ENCODE measurements around the gene PANK4. TPM values are rescaled to one million over a fixed set of nuclear protein-coding genes. Genes with fewer than 3 reads are reported as not detected.

The PANK4 gene
- total and polyA plus RNA-seq, 4 donors: 5.5 to 28.2 (median 20.9) TPM

DNA sequence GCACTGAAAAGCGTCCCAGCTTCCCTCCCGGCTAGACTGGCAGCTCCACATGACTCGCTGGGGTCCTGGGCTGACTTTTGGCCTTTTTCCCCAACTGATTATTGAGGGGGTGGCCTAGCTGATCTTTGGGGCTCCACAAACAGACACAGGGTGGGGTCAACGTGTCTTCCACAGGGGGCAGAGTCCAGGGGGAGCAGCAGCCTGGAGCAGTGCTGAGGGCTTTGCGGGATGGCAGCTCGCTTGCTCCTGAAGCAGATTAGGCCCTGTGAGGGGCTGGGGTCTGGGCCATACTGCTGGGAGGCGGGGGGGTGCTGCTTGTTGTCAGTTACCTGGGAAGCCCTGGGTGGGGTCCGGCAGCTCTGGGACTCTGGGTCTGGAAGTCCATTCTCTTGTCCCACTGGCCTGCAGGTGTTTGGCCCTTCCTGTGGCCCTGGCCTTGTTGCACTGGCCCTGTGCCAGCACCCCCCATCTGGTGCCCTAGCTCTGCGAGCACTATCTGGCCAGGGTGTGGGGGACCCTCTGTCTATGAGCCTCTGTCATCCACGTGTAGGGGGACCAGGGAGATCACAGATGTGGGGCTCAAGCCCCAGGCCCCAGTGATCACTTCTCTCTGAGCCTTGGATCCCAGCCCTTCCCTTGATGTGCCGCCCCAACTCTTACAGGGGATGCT is 16.0 kb upstream of the PANK4 start:
- no peaks in the 10 kb centered on the region for H3K36me3 ChIP-seq (ENCODE audit: control insufficient read depth in 1 of 2, insufficient read depth in 2 of 2, low read length in 1 of 2)
- no peak overlapping the region for H3K4me3 ChIP-seq (ENCODE audit: low read length in 2 of 2)
- ATAC-seq (ENCODE audit: low FRiP score): no peak
- no peak for DNase-seq
- H3K4me1 ChIP-seq (ENCODE audit: control insufficient read depth in 1 of 2, insufficient read depth in 2 of 2, low read length in 2 of 2): no peaks in the 10 kb centered on the region
- 91 to 93% methylated on average over 11 of the region's 11 CpGs for WGBS, 2 donors
- H3K27ac ChIP-seq (ENCODE audit: low read depth in 1 of 2, low read length in 2 of 2): no peak overlapping the region
- H3K27me3 ChIP-seq (ENCODE audit: control insufficient read depth in 1 of 2, insufficient read depth in 2 of 2, low read length in 1 of 2): no peaks in the 10 kb centered on the region
- intact Hi-C loops (cut with DNase I): loop anchor here in 1 of 2 donors (10.0 kb wide), 2 partner anchors 102 to 348 kb away; partner anchors contain the start of gene FAAP20
- no peaks in the 10 kb centered on the region for H3K9me3 ChIP-seq (ENCODE audit: control insufficient read depth, low read length)

DNA sequence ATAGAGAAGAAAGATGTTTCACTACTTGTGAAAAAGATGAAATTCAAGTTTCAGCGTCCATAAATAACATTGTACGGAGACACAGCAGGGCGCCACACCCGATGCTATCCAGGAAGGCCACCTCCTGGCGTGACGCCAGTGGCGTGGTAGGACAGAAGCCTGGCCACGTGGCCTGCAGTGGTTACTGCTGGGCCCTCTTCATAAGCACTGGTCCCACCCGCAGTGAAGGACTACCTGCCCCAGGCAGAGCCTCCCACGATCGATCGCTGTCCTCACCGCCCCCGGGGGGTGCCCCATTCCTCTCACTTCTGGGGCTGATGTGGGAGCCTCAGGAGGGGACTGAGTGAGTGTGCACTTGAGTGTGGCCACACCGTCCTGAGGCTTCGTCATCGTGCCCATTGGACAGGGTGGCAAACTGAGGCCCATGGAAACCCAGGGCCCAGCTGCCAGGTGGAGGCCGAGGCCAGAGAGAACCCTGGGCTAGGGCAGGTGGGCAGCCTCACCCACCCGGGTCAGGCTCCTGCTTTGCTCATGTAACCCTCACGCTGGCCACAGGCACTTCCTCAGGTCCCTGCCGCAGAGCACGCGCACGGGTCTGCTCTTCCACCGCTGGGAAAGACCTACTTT is 15.3 kb upstream of the PANK4 start:
- DNase-seq (peak in 1 of 2 donors; percentile 83), ATAC-seq (ENCODE audit: low FRiP score) (no peak)
- no peaks in the 10 kb centered on the region for H3K36me3 ChIP-seq (ENCODE audit: control insufficient read depth in 1 of 2, insufficient read depth in 2 of 2, low read length in 1 of 2)
- WGBS, 2 donors: 84% methylated on average over 25 of the region's 25 CpGs
- no peaks in the 10 kb centered on the region for H3K27me3 ChIP-seq (ENCODE audit: control insufficient read depth in 1 of 2, insufficient read depth in 2 of 2, low read length in 1 of 2)
- H3K4me1 ChIP-seq (ENCODE audit: control insufficient read depth in 1 of 2, insufficient read depth in 2 of 2, low read length in 2 of 2): no peaks in the 10 kb centered on the region
- H3K4me3 ChIP-seq (ENCODE audit: low read length in 2 of 2): no peak overlapping the region
- no peak overlapping the region for H3K27ac ChIP-seq (ENCODE audit: low read depth in 1 of 2, low read length in 2 of 2)
- H3K9me3 ChIP-seq (ENCODE audit: control insufficient read depth, low read length): no peaks in the 10 kb centered on the region
- intact Hi-C loops (cut with DNase I): loop anchor here in 1 of 2 donors (10.0 kb wide), 2 partner anchors 103 to 347 kb away; partner anchors contain the start of gene FAAP20

DNA sequence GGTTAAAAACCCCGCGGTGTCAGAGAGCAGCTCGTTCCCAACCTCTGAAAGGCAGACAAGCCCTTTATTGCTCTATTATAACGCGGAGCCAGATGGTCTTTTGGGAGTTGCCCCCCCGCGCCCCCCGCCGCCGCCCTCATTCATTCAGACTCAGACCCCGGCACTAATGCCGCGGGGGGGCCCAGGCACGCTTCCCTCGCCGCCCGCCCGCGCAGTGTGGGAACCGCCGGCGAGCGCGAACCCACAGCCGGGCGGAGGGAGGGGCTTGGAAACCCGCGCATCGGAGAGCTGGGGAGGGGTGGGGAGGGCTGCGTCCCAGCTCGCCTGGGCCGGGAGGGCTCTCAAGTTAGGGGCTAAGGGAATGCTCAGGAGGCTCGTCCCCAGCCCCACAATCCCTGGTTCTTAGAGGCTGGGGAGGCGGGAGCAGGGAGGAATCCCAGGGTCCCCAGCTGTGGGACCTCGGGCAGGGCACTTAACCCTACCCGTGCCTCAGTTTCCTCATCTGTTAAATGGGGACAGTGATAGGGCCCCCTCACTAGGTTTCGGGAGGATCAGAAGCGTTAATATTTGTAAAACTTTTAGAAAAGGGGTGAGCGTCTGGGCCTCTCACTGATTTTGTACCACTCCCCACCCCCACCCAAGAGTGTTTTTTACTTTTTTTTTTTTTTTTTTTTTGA is 14.6 kb upstream of the PANK4 start:
- H3K9me3 ChIP-seq (ENCODE audit: control insufficient read depth, low read length): no peaks in the 10 kb centered on the region
- ATAC-seq (ENCODE audit: low FRiP score): no peak
- no peaks in the 10 kb centered on the region for H3K36me3 ChIP-seq (ENCODE audit: control insufficient read depth in 1 of 2, insufficient read depth in 2 of 2, low read length in 1 of 2)
- H3K4me1 ChIP-seq (ENCODE audit: control insufficient read depth in 1 of 2, insufficient read depth in 2 of 2, low read length in 2 of 2): no peaks in the 10 kb centered on the region
- DNase-seq: no peak
- WGBS, 2 donors: 12 to 18% methylated on average over 28 to 39 of the region's 39 CpGs
- H3K4me3 ChIP-seq (ENCODE audit: low read length in 2 of 2): no peak overlapping the region
- H3K27ac ChIP-seq (ENCODE audit: low read depth in 1 of 2, low read length in 2 of 2): no peak overlapping the region
- no peaks in the 10 kb centered on the region for H3K27me3 ChIP-seq (ENCODE audit: control insufficient read depth in 1 of 2, insufficient read depth in 2 of 2, low read length in 1 of 2)
- intact Hi-C loops (cut with DNase I): loop anchor here in 1 of 2 donors (10.0 kb wide), 2 partner anchors 104 to 346 kb away; partner anchors contain the start of gene FAAP20

DNA sequence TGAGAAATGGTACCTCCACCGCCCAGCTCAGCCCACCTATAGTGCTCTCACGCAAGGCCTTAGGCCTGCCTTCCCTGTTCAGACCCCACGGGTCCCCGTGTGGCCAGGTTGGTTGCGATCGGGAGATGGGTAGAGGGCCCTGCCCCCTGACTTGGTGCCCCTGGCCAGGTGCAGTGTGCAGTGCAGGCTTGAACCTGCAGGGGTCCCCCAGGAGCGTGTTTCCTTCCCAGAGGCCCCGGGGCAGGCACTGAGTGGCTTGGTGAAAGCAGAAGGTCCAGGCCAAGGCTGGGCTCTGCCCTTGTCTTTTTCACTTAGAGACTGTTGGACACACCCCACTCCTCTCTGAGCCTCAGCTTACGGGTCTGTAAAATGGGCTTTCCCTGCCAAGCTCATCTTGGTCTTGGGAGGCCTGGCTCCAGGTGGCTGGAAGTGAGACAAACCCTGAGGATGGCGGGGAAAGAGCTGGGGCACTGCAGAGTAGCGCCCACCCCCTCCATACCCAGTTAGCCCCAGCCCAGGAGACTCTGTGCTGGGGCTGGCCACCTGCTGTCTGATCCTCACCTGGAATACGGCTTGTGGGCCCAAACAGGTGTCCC is 13.0 kb upstream of the PANK4 start:
- DNase-seq (no peak), ATAC-seq (ENCODE audit: low FRiP score) (no peak)
- WGBS, 2 donors: 84 to 96% methylated on average over 12 of the region's 12 CpGs
- no peaks in the 10 kb centered on the region for H3K9me3 ChIP-seq (ENCODE audit: control insufficient read depth, low read length)
- H3K4me1 ChIP-seq (ENCODE audit: control insufficient read depth in 1 of 2, insufficient read depth in 2 of 2, low read length in 2 of 2): no peaks in the 10 kb centered on the region
- intact Hi-C loops (cut with DNase I): no loop called here
- no peak overlapping the region for H3K27ac ChIP-seq (ENCODE audit: low read depth in 1 of 2, low read length in 2 of 2)
- H3K36me3 ChIP-seq (ENCODE audit: control insufficient read depth in 1 of 2, insufficient read depth in 2 of 2, low read length in 1 of 2): no peaks in the 10 kb centered on the region
- no peaks in the 10 kb centered on the region for H3K27me3 ChIP-seq (ENCODE audit: control insufficient read depth in 1 of 2, insufficient read depth in 2 of 2, low read length in 1 of 2)
- no peak overlapping the region for H3K4me3 ChIP-seq (ENCODE audit: low read length in 2 of 2)

DNA sequence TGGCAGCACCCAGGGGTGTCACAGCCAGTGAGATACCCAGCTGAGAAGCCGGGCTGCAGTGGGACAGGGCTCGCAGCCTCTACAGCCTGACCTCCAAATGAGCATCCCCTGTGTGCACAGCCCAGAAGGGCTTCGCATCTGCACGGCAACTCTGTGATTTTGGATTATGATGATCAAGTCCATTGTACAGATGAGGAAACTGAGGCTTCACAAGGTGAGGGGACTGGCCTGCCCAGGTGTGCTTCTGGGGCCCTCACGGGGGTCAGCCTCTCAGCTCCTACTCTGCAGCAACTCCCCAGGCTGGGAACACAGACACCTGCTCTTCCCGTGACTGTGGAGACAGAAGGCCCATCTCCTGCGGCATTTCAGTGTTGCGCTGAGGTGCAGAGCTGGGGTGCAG is 12.5 kb upstream of the PANK4 start:
- 94 to 96% methylated on average over 8 of the region's 8 CpGs for WGBS, 2 donors
- no peaks in the 10 kb centered on the region for H3K27me3 ChIP-seq (ENCODE audit: control insufficient read depth in 1 of 2, insufficient read depth in 2 of 2, low read length in 1 of 2)
- no peak overlapping the region for H3K4me3 ChIP-seq (ENCODE audit: low read length in 2 of 2)
- H3K36me3 ChIP-seq (ENCODE audit: control insufficient read depth in 1 of 2, insufficient read depth in 2 of 2, low read length in 1 of 2): no peaks in the 10 kb centered on the region
- H3K27ac ChIP-seq (ENCODE audit: low read depth in 1 of 2, low read length in 2 of 2): no peak overlapping the region
- H3K9me3 ChIP-seq (ENCODE audit: control insufficient read depth, low read length): no peaks in the 10 kb centered on the region
- ATAC-seq (ENCODE audit: low FRiP score): no peak
- no peak for DNase-seq
- no peaks in the 10 kb centered on the region for H3K4me1 ChIP-seq (ENCODE audit: control insufficient read depth in 1 of 2, insufficient read depth in 2 of 2, low read length in 2 of 2)
- intact Hi-C loops (cut with DNase I): no loop called here

DNA sequence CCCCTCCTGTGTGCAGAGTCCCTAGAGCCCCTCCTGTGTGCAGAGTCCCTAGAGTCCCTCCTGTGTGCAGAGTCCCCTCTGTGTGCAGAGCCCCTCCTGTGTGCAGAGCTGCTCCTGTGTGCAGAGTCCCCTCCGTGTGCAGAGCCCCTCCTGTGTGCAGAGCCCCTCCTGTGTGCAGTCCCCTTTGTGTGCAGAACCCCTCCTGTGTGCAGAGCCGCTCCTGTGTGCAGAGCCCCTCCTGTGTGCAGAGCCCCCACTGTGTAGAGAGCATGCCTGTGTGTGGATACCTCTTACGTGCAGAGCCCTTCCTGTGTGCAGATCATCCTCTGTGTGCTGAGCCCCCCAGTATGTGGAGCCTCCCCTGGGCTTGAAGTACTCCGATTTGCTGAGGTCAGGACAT is 12.0 kb upstream of the PANK4 start:
- Histone ChIP-seq H3K4me1 (ENCODE audit: control insufficient read depth in 1 of 2, insufficient read depth in 2 of 2, low read length in 2 of 2) (no peaks in the 10 kb centered on the region), H3K36me3 (ENCODE audit: control insufficient read depth in 1 of 2, insufficient read depth in 2 of 2, low read length in 1 of 2) (no peaks in the 10 kb centered on the region), H3K9me3 (ENCODE audit: control insufficient read depth, low read length) (no peaks in the 10 kb centered on the region), H3K4me3 (ENCODE audit: low read length in 2 of 2) (no peak overlapping the region), H3K27ac (ENCODE audit: low read depth in 1 of 2, low read length in 2 of 2) (no peak overlapping the region), H3K27me3 (ENCODE audit: control insufficient read depth in 1 of 2, insufficient read depth in 2 of 2, low read length in 1 of 2) (no peaks in the 10 kb centered on the region)
- no peak for DNase-seq
- intact Hi-C loops (cut with DNase I): no loop called here
- no peak for ATAC-seq (ENCODE audit: low FRiP score)
- WGBS, 2 donors: 90 to 96% methylated on average over 4 of the region's 4 CpGs

DNA sequence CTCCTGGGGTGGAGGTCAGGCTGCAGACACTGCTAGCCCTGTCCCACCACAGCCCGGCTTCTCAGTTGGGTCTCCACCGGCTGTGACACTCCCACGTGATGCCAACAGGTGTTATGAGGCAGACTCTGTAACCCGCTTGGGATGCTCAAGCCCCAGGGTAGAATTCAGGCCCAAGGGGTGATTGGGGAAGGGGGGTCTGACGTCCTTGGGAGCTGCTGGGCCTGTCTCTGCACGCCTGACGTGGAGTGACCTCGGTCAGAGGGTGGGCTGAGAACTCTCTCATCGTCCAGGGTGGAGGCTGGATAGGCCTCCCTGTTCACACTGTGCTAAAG is 11.4 kb upstream of the PANK4 start:
- no peak overlapping the region for H3K27ac ChIP-seq (ENCODE audit: low read depth in 1 of 2, low read length in 2 of 2)
- DNase-seq (no peak), ATAC-seq (ENCODE audit: low FRiP score) (no peak)
- intact Hi-C loops (cut with DNase I): no loop called here
- no peaks in the 10 kb centered on the region for H3K27me3 ChIP-seq (ENCODE audit: control insufficient read depth in 1 of 2, insufficient read depth in 2 of 2, low read length in 1 of 2)
- H3K36me3 ChIP-seq (ENCODE audit: control insufficient read depth in 1 of 2, insufficient read depth in 2 of 2, low read length in 1 of 2): no peaks in the 10 kb centered on the region
- no peaks in the 10 kb centered on the region for H3K9me3 ChIP-seq (ENCODE audit: control insufficient read depth, low read length)
- no peaks in the 10 kb centered on the region for H3K4me1 ChIP-seq (ENCODE audit: control insufficient read depth in 1 of 2, insufficient read depth in 2 of 2, low read length in 2 of 2)
- no peak overlapping the region for H3K4me3 ChIP-seq (ENCODE audit: low read length in 2 of 2)
- WGBS, 2 donors: 81% methylated on average over 9 of the region's 9 CpGs

DNA sequence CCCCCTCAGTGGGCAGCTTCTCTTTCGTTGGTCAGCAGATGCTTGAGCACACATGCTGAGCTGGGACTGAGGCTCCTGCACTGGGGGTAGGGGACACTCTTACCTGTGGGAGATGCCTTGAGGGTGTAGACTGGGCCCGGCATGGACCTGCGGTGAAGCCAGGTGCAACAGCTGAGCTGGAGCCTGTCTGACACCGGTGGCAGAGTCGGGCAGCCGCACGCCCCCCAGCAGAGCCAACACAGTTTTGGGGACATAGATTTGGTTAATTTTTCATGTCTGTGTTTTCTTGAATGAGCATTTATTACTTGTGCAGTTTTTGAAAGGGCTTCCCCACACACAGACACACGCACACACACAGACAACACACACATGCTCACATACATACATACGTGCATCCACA is 9.6 kb upstream of the PANK4 start:
- no peaks in the 10 kb centered on the region for H3K27me3 ChIP-seq (ENCODE audit: control insufficient read depth in 1 of 2, insufficient read depth in 2 of 2, low read length in 1 of 2)
- no peak overlapping the region for H3K27ac ChIP-seq (ENCODE audit: low read depth in 1 of 2, low read length in 2 of 2)
- no peak overlapping the region for H3K4me3 ChIP-seq (ENCODE audit: low read length in 2 of 2)
- intact Hi-C loops (cut with DNase I): no loop called here
- no peaks in the 10 kb centered on the region for H3K36me3 ChIP-seq (ENCODE audit: control insufficient read depth in 1 of 2, insufficient read depth in 2 of 2, low read length in 1 of 2)
- no peaks in the 10 kb centered on the region for H3K4me1 ChIP-seq (ENCODE audit: control insufficient read depth in 1 of 2, insufficient read depth in 2 of 2, low read length in 2 of 2)
- DNase-seq (no peak), ATAC-seq (ENCODE audit: low FRiP score) (no peak)
- WGBS, 2 donors: 82 to 83% methylated on average over 9 of the region's 9 CpGs
- no peaks in the 10 kb centered on the region for H3K9me3 ChIP-seq (ENCODE audit: control insufficient read depth, low read length)
